ENCODE measurements around the gene FGA. TPM values are rescaled to one million over a fixed set of nuclear protein-coding genes. Genes with fewer than 3 reads are reported as not detected.
"Not testable (repeated sequence)": the region's sequence is repeated elsewhere in the genome, so short reads cannot be mapped to it uniquely, and the experiment has no call there.

The FGA gene
- total and polyA plus RNA-seq, 10 of the 15 experiments (the other 5 are each of a cell fraction or from before 2014, with no cell fraction given), result 3.6 TPM; not detected in 9

GRCh38 chr4:154597798-154598774 is 7.5 kb upstream of the FGA start:
- SMC1A ChIA-PET (ENCODE audit: uncharacterized antibody, unreplicated experiment), result interaction anchor here (1.1 to 1.3 kb wide), 2 partner anchors 12 to 39 kb away, joined by 3 to 4 read pairs; no protein-coding TSS in a partner anchor
- BruUV-seq (replicated peaks), result no TSS peak
- no peak overlapping the region for H2AFZ ChIP-seq (ENCODE audit: control insufficient read depth, low read depth, low read length)
- no peak for TF ChIP-seq NR2C2 (IDR thresholded peaks at IDR 0.05; ENCODE audit: borderline replicate concordance, control insufficient read depth, insufficient read length, low read depth)
- TF ChIP-seq SPI1 (IDR thresholded peaks at IDR 0.05; ENCODE audit: borderline replicate concordance, insufficient read depth, low read depth, low read length), result no peak
- no peak for TF ChIP-seq CEBPZ (IDR thresholded peaks at IDR 0.05; ENCODE audit: low read depth, low read length)
- no peaks in the 10 kb centered on the region for H3K4me1 ChIP-seq (ENCODE audit: control insufficient read depth, insufficient read depth, low read length)
- in situ Hi-C loops (cut with MboI), result no loop called here
- H3K27me3 ChIP-seq (replicated peaks in 1 of 2; ENCODE audit: control insufficient read depth in 2 of 2, insufficient read depth in 2 of 2, low read length in 1 of 2), result no peaks in the 10 kb centered on the region
- intact Hi-C loops (cut with micrococcal nuclease; ENCODE audit: unreplicated experiment), result no loop called here
- POLR2A ChIA-PET, result no interaction called here
- RAD21 ChIA-PET (ENCODE audit: unreplicated experiment), result no interaction called here
- CTCF ChIA-PET, result interaction anchor here (0.6 to 1.1 kb wide), 2 partner anchors 21 to 39 kb away, joined by 4 to 5 read pairs; no protein-coding TSS in a partner anchor
- DNase-seq (ENCODE audit: low read depth, low spot score) (no peak), FAIRE-seq (no peak), ATAC-seq (no peak)
- H3K79me2 ChIP-seq (ENCODE audit: control insufficient read depth, insufficient read depth, low read length), result no peaks in the 10 kb centered on the region
- no peaks in the 10 kb centered on the region for H4K20me1 ChIP-seq (ENCODE audit: control insufficient read depth, insufficient read depth)
- 33% methylated on average over 7 of the region's 7 CpGs for WGBS (ENCODE audit: insufficient coverage, insufficient replicate concordance, low lambda C conversion rate, missing lambda C conversion rate)
- no peak overlapping the region for H3K27ac ChIP-seq (ENCODE audit: control insufficient read depth, insufficient read depth)
- no peaks in the 10 kb centered on the region for H3K36me3 ChIP-seq (ENCODE audit: control insufficient read depth in 2 of 2, insufficient read depth in 2 of 2, low read length in 1 of 2)
- no peak overlapping the region for H3K4me3 ChIP-seq
- H3K4me2 ChIP-seq (ENCODE audit: control insufficient read depth, insufficient read depth), result no peak overlapping the region
- H3K9me3 ChIP-seq (replicated peaks; ENCODE audit: control insufficient read depth, insufficient read depth, low read length), result no peaks in the 10 kb centered on the region
- H3K9ac ChIP-seq (ENCODE audit: control insufficient read depth, insufficient read depth, low read length), result no peak overlapping the region

DNA sequence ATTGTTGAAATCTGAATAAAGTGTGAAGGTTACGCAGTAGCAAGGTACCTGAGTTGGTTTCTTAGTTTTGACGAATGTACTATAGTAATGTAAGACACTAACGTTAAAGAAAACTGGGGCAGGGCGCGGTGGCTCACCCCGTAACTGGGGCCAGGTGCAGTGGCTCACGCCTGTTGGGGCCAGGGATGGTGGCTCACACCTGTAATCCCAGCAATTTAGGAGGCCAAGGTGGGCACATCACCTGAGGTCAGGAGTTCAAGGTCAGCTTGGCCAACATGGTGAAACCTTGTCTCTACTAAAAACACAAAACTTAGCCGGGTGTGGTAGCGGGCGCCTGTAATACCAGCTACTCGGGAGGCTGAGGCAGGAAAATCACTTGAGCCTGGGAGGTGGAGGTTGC is 6.7 kb upstream of the FGA start:
- FAIRE-seq, result not testable (repeated sequence)

More for the DNA sequence above, 6.7 kb upstream of the FGA start:
- H3K4me2 ChIP-seq (ENCODE audit: control insufficient read depth, insufficient read depth); CTCF ChIA-PET; H3K79me2 ChIP-seq (ENCODE audit: control insufficient read depth, insufficient read depth, low read length); in situ Hi-C loops (cut with MboI); SMC1A ChIA-PET (ENCODE audit: uncharacterized antibody, unreplicated experiment); DNase-seq (ENCODE audit: low read depth, low spot score); H3K4me3 ChIP-seq; ATAC-seq; H3K36me3 ChIP-seq (ENCODE audit: control insufficient read depth in 2 of 2, insufficient read depth in 2 of 2, low read length in 1 of 2); intact Hi-C loops (cut with micrococcal nuclease; ENCODE audit: unreplicated experiment); H2AFZ ChIP-seq (ENCODE audit: control insufficient read depth, low read depth, low read length); POLR2A ChIA-PET; BruUV-seq (replicated peaks); H3K9me3 ChIP-seq (replicated peaks; ENCODE audit: control insufficient read depth, insufficient read depth, low read length); H3K27ac ChIP-seq (ENCODE audit: control insufficient read depth, insufficient read depth); H3K9ac ChIP-seq (ENCODE audit: control insufficient read depth, insufficient read depth, low read length); RAD21 ChIA-PET (ENCODE audit: unreplicated experiment); H3K4me1 ChIP-seq (ENCODE audit: control insufficient read depth, insufficient read depth, low read length); H3K27me3 ChIP-seq (replicated peaks in 1 of 2; ENCODE audit: control insufficient read depth in 2 of 2, insufficient read depth in 2 of 2, low read length in 1 of 2); H4K20me1 ChIP-seq (ENCODE audit: control insufficient read depth, insufficient read depth): not testable (repeated sequence)
- WGBS (ENCODE audit: insufficient coverage, insufficient replicate concordance, low lambda C conversion rate, missing lambda C conversion rate), result 63% methylated on average over 11 of the region's 11 CpGs

Data from GM12878 (cell line).